Fibroblast of upper back skin (primary cell): Measurements from ENCODE around the gene ALAD.
"Not testable (repeated sequence)": the region's sequence is repeated elsewhere in the genome, so short reads cannot be mapped to it uniquely, and the experiment has no call there.

Experiments used
- DNase-seq: peaks from one replicate; pipeline ENCODE4 v3.0.0-alpha.2; 2013

The ALAD gene

DNA sequence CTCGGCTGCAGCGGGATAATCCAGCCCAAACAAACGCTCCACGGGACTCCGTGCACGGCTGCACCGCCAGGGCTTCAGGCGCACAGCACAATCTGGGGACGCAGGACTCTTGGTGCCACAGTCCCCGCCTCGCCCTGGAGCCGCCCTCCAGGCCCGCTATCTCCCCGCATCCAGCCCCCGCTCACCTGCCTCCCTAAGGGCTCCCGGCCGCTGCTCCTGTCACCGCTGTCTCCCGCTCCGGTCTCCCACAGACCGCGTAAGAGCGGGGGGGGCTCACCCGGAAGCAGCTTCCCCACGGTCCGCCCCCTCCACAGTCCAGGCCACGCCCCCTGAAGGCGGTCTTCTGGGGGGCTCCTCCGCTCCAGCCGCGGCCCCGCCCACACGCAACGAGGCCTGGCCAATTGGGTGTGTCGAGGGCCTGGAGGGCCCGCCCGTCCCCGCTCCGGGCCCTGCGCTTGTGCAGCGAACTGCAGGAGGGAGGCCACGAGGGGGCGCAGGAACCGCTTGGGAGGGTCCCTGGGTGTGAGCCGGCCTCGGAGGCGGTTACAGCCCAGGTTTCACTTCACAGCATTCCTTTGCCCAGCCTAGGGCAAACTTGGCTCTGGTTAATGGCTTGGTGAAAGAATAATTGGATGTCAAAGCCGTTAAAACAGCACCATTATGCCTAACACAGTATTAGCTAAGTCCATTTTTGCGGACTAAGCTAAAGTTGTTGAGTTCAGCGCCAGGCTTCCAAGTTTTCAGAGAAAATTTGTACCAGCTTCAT is at the start of gene ALAD:
TSS of gene ALAD (minus strand) at position 258 of the 766 bp plus-strand sequence. CDS start 7,725 bp downstream, outside the sequence.
- DNase-seq, result peak; percentile 98

DNA sequence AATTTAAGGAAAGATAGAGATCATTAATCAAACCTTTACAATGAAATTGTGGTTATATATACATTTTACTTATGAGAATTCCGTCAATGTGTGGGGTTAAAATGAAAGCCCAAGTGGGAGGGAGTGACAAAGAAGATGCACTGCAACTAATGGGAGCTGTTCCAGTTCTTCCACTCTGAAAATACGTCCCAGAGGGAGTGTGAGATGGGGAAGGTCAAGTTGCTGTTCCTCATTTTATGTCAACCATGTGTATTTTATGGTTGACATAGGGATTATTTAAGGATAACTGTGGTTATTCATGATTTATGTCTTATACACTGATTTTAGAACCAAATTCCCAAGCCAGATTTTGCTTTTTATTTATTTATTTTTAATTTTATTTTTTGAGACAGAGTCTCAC is 48.3 kb upstream of the ALAD start:
- DNase-seq, result peak; percentile 29

DNA sequence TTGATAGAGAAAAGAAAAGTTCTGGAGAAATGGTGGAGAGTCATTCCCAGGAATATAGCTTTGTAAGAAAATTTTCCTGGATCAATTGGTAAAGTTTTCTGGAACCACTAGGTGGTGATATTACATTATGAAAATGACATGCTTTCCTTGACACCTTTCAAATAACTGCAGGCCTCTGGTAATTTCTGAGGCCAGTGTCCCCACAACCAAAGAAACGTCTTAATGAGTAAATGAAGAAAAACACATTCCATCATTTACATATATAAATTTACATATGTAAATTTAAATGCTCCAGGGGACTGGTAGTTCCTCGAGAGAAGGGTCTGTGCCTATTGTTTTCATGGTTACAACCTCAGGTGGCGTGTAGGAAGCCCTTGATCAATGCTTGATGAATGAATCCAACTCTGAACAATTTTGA is 45.2 kb upstream of the ALAD start:
- peak; percentile 55 for DNase-seq

DNA sequence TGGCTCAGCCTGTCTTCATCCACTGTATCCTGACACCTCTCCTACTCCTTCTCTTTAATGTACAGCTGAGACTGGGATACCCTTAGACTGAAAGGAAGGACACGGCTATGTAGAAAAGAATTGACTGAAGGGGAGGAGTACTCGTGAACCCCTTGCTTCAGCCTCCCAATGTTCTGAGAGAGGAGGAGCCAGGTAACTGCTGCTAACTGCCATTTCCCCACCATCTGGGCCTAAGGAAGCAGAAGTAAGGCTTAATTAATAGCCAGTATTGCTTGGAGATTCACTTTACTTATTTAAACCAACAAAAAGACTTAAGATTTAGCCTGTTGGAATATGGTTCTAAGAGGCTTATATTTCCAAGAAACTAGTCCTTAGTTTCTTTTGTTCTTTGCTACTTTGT is 43.7 kb upstream of the ALAD start:
- DNase-seq, result no peak

DNA sequence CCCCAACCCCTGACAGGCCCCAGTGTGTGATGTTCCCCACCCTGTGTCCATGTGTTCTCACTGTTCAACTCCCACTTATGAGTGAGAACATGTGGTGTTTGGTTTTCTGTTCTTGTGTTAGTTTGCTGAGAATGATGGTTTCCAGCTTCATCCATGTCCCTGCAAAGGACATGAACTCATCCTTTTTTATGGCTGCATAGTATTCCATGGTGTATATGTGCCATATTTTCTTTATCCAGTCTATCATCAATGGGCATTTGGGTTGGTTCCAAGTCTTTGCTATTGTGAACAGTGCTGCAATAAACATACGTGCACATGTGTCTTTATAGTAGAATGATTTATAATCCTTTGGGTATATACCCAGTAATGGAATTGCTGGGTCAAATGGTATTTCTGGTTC is 36.6 kb upstream of the ALAD start:
- DNase-seq, result not testable (repeated sequence)

DNA sequence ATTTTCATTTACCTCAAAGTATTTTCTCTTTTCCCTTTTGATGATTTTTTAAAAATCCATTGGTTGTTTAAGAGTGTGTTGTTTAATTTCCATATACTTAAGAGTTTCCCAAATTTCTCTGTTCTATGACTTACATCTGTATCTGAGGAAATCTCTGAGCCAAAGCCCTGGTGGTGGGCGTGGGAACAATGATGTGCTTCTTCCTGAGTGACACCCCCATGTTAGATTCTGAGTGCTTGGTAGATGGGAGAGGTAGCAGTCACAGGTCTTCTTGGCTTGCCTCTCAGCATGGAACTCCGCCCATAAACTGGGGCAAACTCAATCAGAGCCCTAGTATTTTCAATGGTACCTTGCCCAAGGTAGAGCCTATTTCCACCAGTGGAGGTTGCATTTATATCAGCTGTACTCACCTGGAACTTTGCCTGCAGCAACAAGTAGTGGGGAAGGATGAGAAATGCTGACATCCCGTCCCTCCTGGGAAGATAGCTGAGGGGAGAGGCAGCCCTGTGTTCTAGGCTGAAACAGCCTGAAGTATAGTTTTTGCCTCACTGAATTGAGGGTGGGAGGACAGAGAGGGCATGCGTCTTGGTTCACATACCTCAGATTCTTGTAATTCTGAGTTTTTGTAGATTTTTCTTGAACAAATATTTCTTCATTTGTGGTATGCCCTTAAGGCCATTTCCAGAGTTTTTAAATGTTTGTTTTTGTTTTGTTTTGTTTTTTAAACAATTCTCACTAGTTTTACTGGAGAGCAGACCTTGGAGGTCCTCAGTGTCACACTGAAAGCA is 35.8 kb upstream of the ALAD start:
- DNase-seq, result no peak

DNA sequence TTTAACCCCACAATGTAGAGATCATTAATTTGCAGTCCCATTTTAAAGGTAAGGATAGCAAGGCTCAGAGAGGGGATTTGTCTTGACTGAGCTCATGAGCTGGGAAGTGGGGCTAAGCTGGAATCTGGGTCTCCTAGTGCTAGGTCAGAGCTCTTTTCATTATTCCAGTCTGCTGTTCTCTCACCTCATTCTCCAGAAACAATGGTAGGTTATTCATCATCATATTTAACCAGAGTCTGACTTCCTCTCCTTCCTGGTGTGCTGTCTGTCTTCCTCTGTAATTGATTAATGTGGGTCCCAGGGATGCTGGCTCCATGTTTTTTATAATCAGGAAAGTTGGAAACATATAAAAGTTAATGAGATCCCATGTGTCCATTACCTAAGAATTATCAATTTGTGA is 30.1 kb upstream of the ALAD start:
- no peak for DNase-seq

DNA sequence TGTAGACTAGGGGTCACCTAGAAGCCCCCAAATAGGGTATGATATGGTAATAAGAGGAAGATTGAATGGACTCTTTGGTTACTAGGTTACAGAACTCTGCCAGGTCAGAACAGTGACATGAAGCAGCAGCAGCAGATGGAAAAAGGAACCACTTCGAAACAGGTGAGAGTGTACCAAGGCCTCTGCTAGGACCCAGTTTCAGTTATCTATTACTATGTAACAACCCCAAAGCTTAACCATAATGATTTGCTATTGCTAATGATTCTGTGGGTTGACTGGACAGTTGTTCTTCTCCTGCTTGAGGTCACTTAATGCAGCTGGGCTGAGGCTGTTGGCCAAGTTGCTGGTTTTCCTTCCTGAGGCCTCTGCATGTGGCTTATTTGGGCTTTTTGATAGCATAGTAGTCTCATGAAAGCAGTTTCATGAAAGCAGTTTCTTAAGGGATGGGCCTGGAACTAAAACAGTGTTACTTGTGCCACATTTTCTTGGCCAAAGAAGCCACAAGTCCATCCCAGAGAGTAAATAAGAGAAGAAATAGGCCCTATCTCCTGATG is 27.1 kb upstream of the ALAD start:
- no peak for DNase-seq

DNA sequence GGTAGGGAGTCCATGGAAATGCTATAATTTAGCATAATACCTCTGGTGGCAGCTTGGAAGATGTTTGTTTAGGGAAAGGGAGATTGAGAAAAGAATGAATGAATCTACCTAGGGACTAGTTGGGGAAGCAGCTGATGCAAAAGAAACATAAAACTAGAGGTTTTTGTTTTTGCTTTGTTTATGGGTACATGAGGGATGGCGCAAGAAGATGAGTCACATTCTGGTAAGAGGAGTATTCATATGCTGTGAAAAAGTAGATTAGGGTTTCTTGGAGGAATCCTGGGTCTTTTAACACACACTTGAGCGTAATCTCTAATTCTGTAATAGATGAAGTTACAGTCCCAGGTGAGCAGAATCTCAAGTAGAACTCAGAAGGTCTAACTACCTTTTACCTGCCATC is 26.5 kb upstream of the ALAD start:
- DNase-seq, result no peak

DNA sequence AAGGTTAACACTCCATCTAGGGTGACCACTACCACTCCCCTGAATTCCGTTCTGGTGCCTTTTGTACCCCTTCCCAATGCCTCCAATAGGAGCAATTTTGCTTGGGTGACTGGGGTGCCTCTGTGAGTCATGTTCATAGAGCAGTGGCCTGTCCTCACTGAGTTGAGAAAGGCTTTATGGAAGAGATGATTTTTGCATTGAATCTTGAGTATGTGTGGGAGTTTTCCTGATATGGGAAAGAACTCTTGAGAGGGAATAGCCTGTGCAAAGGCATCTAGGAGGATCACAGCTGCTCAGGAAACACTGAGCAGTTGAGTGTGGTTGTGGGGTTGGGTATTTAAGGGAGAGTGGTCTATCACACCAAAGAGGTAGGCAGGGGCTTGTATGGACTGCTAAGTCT is 25.6 kb upstream of the ALAD start:
- DNase-seq, result no peak

DNA sequence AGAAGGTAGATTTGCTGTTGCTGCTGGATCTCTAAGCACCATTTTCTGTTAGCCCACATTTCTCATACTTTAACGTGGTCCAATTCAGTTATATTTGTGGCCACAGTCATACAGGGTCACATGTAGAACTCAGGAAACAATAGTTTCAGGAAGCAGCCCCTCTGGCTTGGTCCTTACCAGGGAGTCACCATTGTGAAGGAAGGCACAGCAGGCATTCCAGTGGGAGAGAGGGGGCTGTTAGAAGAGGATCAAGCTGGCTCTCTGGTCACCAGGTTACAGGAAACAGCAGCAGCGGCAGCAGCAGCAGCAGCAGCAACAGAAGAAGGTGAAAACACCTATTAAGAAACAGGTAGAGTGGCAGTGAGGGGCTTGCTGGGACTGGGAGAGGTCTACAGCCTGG is 24.0 kb upstream of the ALAD start:
- DNase-seq, result no peak

DNA sequence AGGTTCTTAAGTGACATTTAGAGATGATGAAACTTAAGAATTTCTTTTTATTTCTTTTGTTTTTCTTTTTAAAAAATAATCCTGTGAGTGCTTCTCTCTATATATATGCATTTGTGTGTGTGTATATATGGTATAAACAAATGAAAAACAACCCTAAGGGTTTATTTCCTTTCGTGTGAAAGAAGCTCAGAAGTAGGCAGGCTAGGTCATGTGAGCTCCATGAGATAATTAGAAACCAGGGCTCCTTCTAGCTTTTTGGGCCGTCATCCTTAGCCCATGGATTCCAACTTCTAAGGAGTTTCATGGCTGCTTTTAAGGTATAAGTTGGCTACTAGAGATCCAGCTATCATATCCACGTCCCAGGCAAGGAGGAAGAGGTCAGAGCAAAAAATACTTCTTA is 20.6 kb upstream of the ALAD start:
- no peak for DNase-seq

DNA sequence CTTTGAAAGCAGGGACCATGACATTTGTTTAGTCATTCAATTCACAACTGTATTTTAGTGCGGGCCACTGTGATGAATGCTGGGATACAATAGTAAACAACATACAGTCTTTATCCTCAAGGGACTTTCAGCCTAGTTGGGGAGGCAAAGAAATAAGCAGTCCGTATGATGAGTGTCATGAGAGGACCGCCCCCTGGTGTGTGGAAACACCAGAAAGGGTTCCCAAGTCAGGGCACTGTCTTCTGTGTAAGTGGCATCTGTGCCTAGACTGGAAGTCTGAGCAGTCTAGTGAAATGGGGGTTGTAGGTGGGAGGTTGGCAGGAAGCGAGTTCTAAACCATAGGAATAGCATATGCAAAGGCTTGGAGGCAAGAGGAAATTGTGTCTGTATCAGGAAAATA is 16.3 kb upstream of the ALAD start:
- DNase-seq, result no peak

DNA sequence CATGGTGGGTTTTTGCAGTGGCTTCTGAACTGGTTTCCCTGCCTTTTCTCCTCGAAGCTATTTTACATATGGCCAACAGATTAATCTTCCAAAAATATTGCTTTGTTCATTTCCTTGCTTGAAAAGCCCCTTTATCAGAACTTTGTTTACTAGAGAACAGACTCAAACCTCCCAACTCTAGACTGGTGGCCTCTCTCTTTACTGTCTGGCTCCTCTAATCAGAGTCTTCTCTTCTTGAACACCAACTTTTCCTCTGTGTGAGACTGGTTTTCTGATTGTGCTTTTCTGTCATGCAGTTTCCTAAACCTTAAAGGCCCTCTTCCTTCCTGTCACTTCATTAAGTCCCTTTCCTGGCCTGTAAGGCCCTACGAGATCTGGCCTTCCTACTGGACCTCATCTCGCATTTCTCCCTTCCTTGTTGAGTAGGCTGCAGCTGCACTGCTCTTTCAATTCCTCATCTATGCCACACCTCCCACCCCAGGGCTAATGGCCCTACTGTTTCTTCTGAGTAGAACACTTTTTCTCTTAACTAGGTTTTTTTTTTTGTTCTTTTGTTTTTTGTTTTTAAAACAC is 15.2 kb upstream of the ALAD start:
- DNase-seq, result no peak

DNA sequence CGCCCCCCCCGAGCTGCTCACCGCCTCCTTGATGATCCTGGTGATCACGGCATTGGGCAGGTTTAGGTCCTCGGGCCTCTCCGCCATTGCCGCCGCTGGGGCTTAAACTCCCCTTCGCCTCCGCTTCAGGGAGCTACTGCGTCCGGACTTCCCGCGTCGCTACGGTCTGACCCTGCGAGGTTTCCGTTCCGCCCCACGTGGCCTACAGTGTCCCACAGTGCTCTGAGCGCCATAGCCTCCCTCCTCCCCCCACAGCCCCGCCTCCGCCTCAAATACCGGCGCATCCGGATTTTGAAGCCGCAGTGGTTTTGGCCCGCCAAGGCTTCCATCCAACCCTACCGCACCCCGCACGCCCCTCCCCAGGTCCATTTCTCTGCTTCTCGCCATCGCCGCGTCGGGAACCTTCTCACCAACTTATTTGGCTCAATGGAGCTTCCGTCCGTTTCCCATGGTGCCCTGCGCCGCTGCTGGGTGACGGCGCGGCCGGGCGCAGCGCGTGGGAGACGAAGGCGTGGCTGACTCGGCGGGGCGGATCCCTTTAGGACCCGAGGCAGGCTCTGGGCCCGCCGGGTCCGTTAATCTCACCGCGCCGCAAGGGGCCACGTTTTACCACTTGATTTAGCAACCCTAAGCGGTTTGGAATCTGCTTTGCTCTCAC is 9.3 kb upstream of the ALAD start, which contains the start of the genes C9orf43 and POLE3:
TSS of gene C9orf43 (plus strand) at position 541 of the 658 bp plus-strand sequence. CDS start 2,747 bp downstream, outside the sequence.
TSS of gene POLE3 (minus strand) at position 469 of the 658 bp plus-strand sequence. CDS start at position 87, 382 bp downstream.
- DNase-seq, result peak; percentile 95

DNA sequence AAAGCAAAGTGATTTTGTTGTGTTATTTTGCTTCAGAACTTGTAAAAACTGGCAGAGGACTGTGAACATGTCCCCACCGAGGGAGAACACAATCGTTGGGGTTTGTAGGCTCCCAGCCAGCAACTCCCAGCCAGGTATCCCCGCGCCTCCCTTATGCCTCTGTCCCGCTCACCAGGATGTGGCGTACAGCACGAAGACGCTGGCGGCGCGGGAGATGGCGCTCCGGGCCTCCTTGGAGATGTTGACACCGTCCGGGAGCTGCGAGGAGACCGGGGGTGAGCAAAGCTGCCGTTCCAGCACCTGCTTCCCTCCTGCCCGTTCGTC is 8.8 kb upstream of the ALAD start:
- DNase-seq, result no peak

DNA sequence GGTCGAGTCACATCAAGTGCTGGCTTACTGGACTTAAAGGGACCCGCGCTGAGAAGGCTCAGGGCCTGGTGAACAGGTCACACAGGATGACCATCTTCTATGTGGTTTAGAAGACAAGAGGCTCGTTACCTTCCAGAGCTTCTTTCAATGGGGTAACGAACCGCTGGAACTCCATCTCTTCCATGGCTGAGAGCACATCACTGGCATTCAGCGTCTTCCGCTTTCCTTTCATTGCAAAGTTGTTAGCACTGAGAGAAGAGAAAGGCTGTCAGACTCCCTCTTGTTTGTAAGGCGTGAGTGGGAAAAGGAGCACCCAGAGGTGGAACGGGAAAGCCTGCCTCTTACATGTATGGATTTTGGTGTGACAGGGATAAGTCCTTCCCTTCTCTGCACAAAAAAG is 8.4 kb upstream of the ALAD start:
- DNase-seq, result no peak

DNA sequence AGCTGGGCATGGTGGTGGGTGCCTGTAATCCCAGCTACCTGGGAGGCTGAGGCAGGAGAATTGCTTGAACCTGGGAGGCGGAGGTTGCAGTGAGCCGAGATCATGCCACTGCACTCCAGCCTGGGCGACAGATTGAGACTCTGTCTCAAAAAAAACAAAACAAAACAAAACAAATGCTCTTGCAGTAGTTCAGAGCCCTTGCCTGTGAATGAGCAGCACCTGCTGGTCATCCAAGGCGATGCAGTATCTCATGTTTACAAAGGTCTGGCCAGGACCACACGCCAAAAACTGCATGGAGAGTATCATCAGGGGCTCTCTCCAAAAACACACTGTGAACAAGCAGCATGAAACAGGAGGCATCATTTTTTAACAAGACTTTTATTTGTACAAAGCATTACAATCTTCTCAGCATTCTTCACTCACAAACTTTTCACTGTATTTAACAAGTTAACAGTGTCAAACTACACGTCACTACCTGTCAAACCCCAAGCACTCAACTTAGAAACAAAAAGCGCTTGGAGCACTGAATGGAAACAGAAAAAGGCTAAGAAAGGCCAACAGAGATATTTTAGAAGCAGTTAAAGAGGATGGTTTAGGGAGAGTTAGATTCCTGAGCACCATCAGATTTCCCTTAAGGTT is 5.9 kb upstream of the ALAD start:
- peak; percentile 62 for DNase-seq

DNA sequence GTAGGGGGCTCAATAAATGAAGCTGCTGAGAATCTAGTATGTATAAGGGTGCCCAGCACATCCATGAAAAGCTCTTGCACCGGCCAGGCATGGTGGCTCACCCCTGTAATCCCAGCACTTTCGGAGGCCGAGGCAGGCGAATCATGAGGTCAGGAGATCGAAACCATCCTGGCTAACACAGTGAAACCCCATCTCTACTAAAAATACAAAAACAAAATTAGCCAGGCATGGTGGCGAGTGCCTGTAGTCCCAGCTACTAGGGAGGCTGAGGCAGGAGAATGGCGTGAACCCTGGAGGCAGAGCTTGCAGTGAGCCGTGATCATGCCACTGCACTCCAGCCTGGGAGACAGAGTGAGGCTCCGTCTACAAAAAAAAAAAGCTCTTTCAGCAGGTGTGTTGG is 5.3 kb upstream of the ALAD start:
- DNase-seq, result not testable (repeated sequence)

DNA sequence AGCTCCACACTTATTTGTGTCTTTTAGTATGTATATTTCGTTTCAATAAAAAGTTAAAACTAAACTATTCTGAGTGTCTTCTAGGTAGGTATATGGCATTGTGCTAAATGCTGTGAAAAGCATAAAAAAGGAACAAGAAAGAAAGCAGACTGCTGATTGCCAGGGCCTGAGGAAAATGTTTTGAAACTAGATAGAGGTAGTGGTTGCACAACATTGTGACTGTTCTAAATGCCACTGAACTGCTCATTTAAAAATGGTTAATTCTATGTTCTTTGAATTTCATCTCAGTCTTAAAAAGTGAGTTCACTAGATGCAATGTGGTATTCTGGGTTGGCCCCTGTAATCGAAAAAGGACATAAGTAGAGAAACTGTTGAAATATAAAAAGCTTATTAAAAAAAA is 2.6 kb upstream of the ALAD start:
- no peak for DNase-seq

DNA sequence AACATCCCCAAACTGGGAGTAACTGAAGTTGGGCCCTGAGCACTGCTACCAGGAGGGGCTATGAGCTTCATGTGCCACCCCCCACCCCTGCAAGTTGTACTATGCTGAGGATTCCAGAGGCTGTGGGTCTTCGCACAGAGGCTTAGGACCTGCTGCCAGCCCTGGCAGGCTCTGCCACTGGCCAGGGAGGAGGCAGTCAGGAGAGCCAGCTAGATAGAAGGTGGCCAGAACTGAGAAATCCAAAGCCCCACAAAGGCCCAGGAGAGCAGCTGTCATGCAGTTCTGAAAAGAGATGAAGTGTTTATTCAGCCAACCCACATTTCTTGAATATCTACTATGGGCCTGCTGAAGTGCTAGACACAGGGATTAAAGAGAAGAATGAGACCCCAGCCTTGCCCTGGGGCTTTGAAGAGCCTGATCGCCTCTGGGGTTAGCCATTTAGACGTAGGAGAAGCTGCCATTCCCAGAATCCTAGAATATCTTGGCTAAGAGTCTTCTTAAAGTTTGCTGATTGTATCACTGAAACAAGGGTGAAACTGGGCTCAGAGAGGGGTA is 1.4 kb downstream of the ALAD start:
- DNase-seq, result no peak

DNA sequence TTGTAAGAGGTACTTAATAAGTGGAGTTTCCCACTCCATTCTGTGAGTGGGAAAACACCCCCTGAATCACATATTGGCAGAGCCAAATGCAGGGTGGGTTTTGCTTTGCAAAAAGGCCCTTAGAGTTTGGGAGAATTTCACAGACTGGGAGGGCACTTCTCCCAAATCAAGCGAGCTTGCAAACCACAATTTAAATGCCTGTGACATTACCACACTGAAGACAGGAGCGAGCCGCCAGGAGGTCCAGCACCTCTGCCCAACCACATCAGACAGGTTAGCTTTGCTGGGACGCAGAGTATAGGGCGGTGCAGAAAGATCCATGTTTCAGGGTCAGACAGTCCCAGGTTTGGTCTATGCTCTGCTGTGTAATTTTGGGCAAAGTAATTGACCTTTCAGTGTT is 2.3 kb downstream of the ALAD start:
- no peak for DNase-seq
